PC-9 (cell line): ENCODE measurements around the gene CELSR2. TPM values are rescaled to one million over a fixed set of nuclear protein-coding genes. Genes with fewer than 3 reads are reported as not detected.

ENCODE experiments used
- BruUV-seq: library from RNA; stranded (reverse); fragments of 400-500 nt; replicated peaks from 2 replicates; lab custom pipeline; 2021; lab: Mats Ljungman, UMichigan
- CTCF ChIA-PET: fragments of 300-600 bp; sonication (Branson Sonifier 250); formaldehyde crosslinking; loops from one replicate; lab custom pipeline; 2022; ENCODE audit warnings: antibody characterized with exemption; lab: Charles Lee
- POLR2A ChIA-PET: fragments of 300-600 bp; sonication (Branson Sonifier 250); formaldehyde crosslinking; loops from one replicate; lab custom pipeline; 2022; ENCODE audit warnings: antibody characterized with exemption; ENCODE audit not compliant: unreplicated experiment; lab: Charles Lee
- DNase-seq, 2 experiments: peaks; one replicate each; pipeline versions ENCODE4 v3.0.0 to v3.0.0-alpha.2; 2015 to 2022; ENCODE audit warnings: mixed read lengths in 1 of 2
- H2AFZ ChIP-seq: fragments of 200-600 bp; sonication (generic); 2 replicates; pipeline ENCODE4 v1.8.1; 2017; ENCODE audit warnings: antibody characterized with exemption
- H3F3A ChIP-seq: fragments of 200-600 bp; sonication (generic); 2 replicates; pipeline ENCODE4 v1.8.1; 2017; ENCODE audit warnings: antibody characterized with exemption, mild to moderate bottlenecking, low read depth; ENCODE audit not compliant: insufficient read depth
- H3K27ac ChIP-seq: fragments of 200-600 bp; sonication (generic); 2 replicates; pipeline ENCODE4 v1.6.1; 2016; ENCODE audit warnings: mixed run types
- H3K27me3 ChIP-seq: fragments of 200-600 bp; sonication (generic); 2 replicates; pipeline ENCODE4 v1.6.1; 2016; ENCODE audit warnings: low read depth, mixed run types; ENCODE audit not compliant: insufficient read depth
- H3K36me3 ChIP-seq: fragments of 200-600 bp; sonication (generic); 2 replicates; pipeline ENCODE4 v1.6.1; 2016; ENCODE audit warnings: low read depth, mixed run types
- H3K4me1 ChIP-seq: fragments of 200-600 bp; sonication (generic); replicated peaks from 2 replicates; pipeline ENCODE4 v1.6.1; 2016; ENCODE audit warnings: mixed run types; ENCODE audit not compliant: insufficient read depth
- H3K4me2 ChIP-seq: fragments of 200-600 bp; sonication (generic); 2 replicates; pipeline ENCODE4 v1.6.1; 2017; ENCODE audit warnings: mixed run types
- H3K4me3 ChIP-seq: fragments of 200-600 bp; sonication (generic); 2 replicates; pipeline ENCODE4 v1.6.1; 2016; ENCODE audit warnings: mixed run types
- H3K79me2 ChIP-seq: fragments of 200-600 bp; sonication (generic); 2 replicates; pipeline ENCODE4 v1.6.1; 2017; ENCODE audit warnings: low read depth, mixed run types
- H3K9me2 ChIP-seq: fragments of 200-600 bp; sonication (generic); 2 replicates; pipeline ENCODE4 v1.8.1; 2017; ENCODE audit warnings: mild to moderate bottlenecking; ENCODE audit not compliant: insufficient read depth
- H3K9me3 ChIP-seq: fragments of 200-600 bp; sonication (generic); 2 replicates; pipeline ENCODE4 v1.8.1; 2016; ENCODE audit warnings: low read depth; ENCODE audit not compliant: insufficient read depth
- H4K20me1 ChIP-seq: fragments of 200-600 bp; sonication (generic); 2 replicates; pipeline ENCODE4 v1.8.1; 2017; ENCODE audit not compliant: insufficient read depth
- CTCF ChIP-seq: fragments of 200-600 bp; sonication (generic); conservative IDR thresholded peaks from 2 replicates; pipeline ENCODE4 v1.6.1; 2017; ENCODE audit warnings: mixed run types, antibody characterized with exemption, mild to moderate bottlenecking, moderate library complexity
- EZH2 ChIP-seq: fragments of 200-600 bp; sonication (generic); IDR thresholded peaks from 2 replicates; pipeline ENCODE4 v1.8.0; 2017; ENCODE audit warnings: antibody characterized with exemption, low read depth
- intact Hi-C: fragments of 100-400 bp; cut with micrococcal nuclease; formaldehyde crosslinking; loops from one replicate; pipeline ENCODE4 v1.10.0; 2022; ENCODE audit not compliant: unreplicated experiment
- total RNA-seq: library from RNA; stranded (reverse); gene quantifications from 2 replicates; pipeline ENCODE4 v1.2.3, GENCODE V29; 2021

The CELSR2 gene
- total RNA-seq, 1 experiment from 2014 or later: 19.5 TPM

GRCh38 chr1:109213345-109213823 lies 36.0 kb upstream of the CELSR2 start:
- H3K9me3 ChIP-seq: no peaks in the 10 kb centered on the region
- peak overlapping the region; percentile 93 for H3K4me2 ChIP-seq
- H3K79me2 ChIP-seq: peaks cover 45% of the 10 kb centered on the region
- DNase-seq: peak in 1 of 2 experiments; percentile 31
- no TSS peak for BruUV-seq
- peaks cover 13% of the 10 kb centered on the region; the same call in 1 of the 2 replicates for H3F3A ChIP-seq
- H3K36me3 ChIP-seq: peaks cover 28% of the 10 kb centered on the region
- no peak for TF ChIP-seq EZH2
- no peak for TF ChIP-seq CTCF
- H3K27me3 ChIP-seq: no peaks in the 10 kb centered on the region
- no peaks in the 10 kb centered on the region for H3K9me2 ChIP-seq
- peak overlapping the region; percentile 72 for H2AFZ ChIP-seq
- H3K4me1 ChIP-seq: peaks cover 28% of the 10 kb centered on the region
- POLR2A ChIA-PET: interaction anchor here (0.6 to 1.1 kb wide), 3 partner anchors 12 to 137 kb away, joined by 3 to 5 read pairs (median 4); partner anchors contain the start of genes CELSR2 and TAF13
- peaks cover 11% of the 10 kb centered on the region; the same call in 1 of the 2 replicates for H4K20me1 ChIP-seq
- H3K4me3 ChIP-seq: peak overlapping the region; percentile 87
- peak overlapping the region; percentile 91; the same call in 1 of the 2 replicates for H3K27ac ChIP-seq
- intact Hi-C loops: no loop called here
- CTCF ChIA-PET: interaction anchor here (0.6 kb wide), 1 partner anchor 124 kb away, joined by 3 read pairs; no protein-coding TSS in a partner anchor

- peak within 1 kb of the TSS; percentile 93 for H3K4me2 ChIP-seq
- peaks cover 51% of the 10 kb centered on the region for H3K79me2 ChIP-seq
- intact Hi-C loops: loop anchor here (2.0 kb wide), 1 partner anchor 17 kb away; no protein-coding TSS in a partner anchor
- ChIA-PET POLR2A (interaction anchor here (0.5 to 1.1 kb wide), 7 partner anchors 10 to 1229 kb away, joined by 3 to 29 read pairs (median 4); partner anchors contain the start of genes CELSR2 and TAF13), CTCF (interaction anchor here (0.6 to 0.8 kb wide), 2 partner anchors 15 to 125 kb away, joined by 3 to 4 read pairs; no protein-coding TSS in a partner anchor)
- peaks cover 16% of the 10 kb centered on the region; the same call in 1 of the 2 replicates for H4K20me1 ChIP-seq
- H3K36me3 ChIP-seq: peaks cover 32% of the 10 kb centered on the region
- H3K27ac ChIP-seq: peak within 1 kb of the TSS; percentile 91
- no peaks in the 10 kb centered on the region for H3K9me3 ChIP-seq
- peaks cover 32% of the 10 kb centered on the region for H3K4me1 ChIP-seq
- TF ChIP-seq EZH2: no peak
- no peak for TF ChIP-seq CTCF
- TSS peak; percentile 79 for BruUV-seq
- H3K9me2 ChIP-seq: no peaks in the 10 kb centered on the region
- H2AFZ ChIP-seq: peak within 1 kb of the TSS; percentile 72
- H3K27me3 ChIP-seq: no peaks in the 10 kb centered on the region
- DNase-seq: peak; percentile 83 to 92
- peak within 1 kb of the TSS; percentile 87 for H3K4me3 ChIP-seq
- H3F3A ChIP-seq: peaks cover 17% of the 10 kb centered on the region; the same call in 1 of the 2 replicates
Measured at GRCh38 chr1:109213824-109214693, 35.3 kb upstream of the CELSR2 start, which contains the start of gene SARS1. SARS1 (plus strand) TSS chr1:109213918; CDS start chr1:109213993, 75 bp downstream.
